Astrocyte (in vitro differentiated cells and primary cell): ENCODE results near the gene HOXA5.

Experiments
- CTCF ChIP-seq: IDR thresholded peaks from 2 replicates; pipeline ENCODE4 v1.5.1; 2011; ENCODE audit warnings: low read depth, mild to moderate bottlenecking, inconsistent platforms, low read length, moderate library complexity; ENCODE audit not compliant: insufficient read depth
- EZH2 ChIP-seq: IDR thresholded peaks from 2 replicates; pipeline ENCODE4 v1.6.1; 2012; ENCODE audit warnings: mild to moderate bottlenecking, low read length, inconsistent platforms; ENCODE audit not compliant: insufficient read depth

GRCh38 chr7:27163288-27164044, 20.0 kb upstream of the HOXA5 start:
- no peak for TF ChIP-seq CTCF
- TF ChIP-seq EZH2 = no peak
